GM12878 (cell line): ENCODE results near the gene LRRN1. TPM values are rescaled to one million over a fixed set of nuclear protein-coding genes. Genes with fewer than 3 reads are reported as not detected.

ENCODE experiments used
- BCLAF1 ChIP-seq: fragments of 450-650 bp; IDR thresholded peaks from 2 replicates; pipeline ENCODE4 v1.6.1; 2017; ENCODE audit warnings: antibody characterized with exemption, mild to moderate bottlenecking, moderate library complexity
- CBFB ChIP-seq: IDR thresholded peaks from 2 replicates; pipeline ENCODE4 v1.6.1; 2016; ENCODE audit warnings: antibody characterized with exemption, low read depth
- MEF2B ChIP-seq: fragments of 450-650 bp; IDR thresholded peaks from 2 replicates; pipeline ENCODE4 v1.6.1; 2018; ENCODE audit warnings: mild to moderate bottlenecking, moderate library complexity; ENCODE audit not compliant: partially characterized antibody, poor library complexity, severe bottlenecking
- PAX8 ChIP-seq: fragments of 450-650 bp; IDR thresholded peaks from 2 replicates; pipeline ENCODE4 v1.6.1; 2017; ENCODE audit warnings: mild to moderate bottlenecking, moderate library complexity
- PML ChIP-seq: IDR thresholded peaks from 2 replicates; pipeline ENCODE4 v1.6.1; 2012; ENCODE audit warnings: low read length, inconsistent platforms
- polyA plus RNA-seq, 11 experiments: library from polyadenylated mRNA; depleted of rRNA in 4 of 11; unstranded in 6 of 11; stranded (reverse) in 5 of 11; fragments of >200 nt; fragmentation: Nextera tagmentation in 4 of 11; fragmentation: Illumina TruSeq in 1 of 11; extraction: Ambion mirVana in 4 of 11; extraction: Trizol in 1 of 11; gene quantifications; 1 replicate in 1 of 11; 2 replicates in 10 of 11; pipeline versions ENCODE4 v1.2.1 to v1.2.3, GENCODE V29; 2011 to 2016; ENCODE audit warnings: inconsistent platforms in 2 of 11, missing spikeins in 2 of 11, low read depth in 1 of 11
- total RNA-seq, 4 experiments: library from RNA; depleted of rRNA in 3 of 4; stranded (reverse); fragments of >200 nt in 3 of 4; fragmentation: Illumina TruSeq in 1 of 4; extraction: Trizol in 1 of 4; gene quantifications; 2 replicates each; pipeline versions ENCODE4 v1.2.1 to v1.2.3, GENCODE V29; 2013 to 2021
- TF ChIP-seq, protein P1 (sequence below): fragments of 450-650 bp; IDR thresholded peaks from 2 replicates; pipeline ENCODE4 v1.6.1; 2017; ENCODE audit warnings: mild to moderate bottlenecking, moderate library complexity
- TF ChIP-seq, protein P2 (sequence below): fragments of 450-650 bp; formaldehyde crosslinking; IDR thresholded peaks from 2 replicates; pipeline ENCODE4 v1.5.0; 2022; ENCODE audit warnings: mild to moderate bottlenecking, missing genetic modification characterization
- TF ChIP-seq, protein P3 (sequence below): fragments of 450-650 bp; IDR thresholded peaks from 2 replicates; pipeline ENCODE4 v1.6.1; 2017; ENCODE audit warnings: mild to moderate bottlenecking

The LRRN1 gene
- total and polyA plus RNA-seq, 10 of the 15 experiments (the other 5 are each of a cell fraction or from before 2014, with no cell fraction given): 0.01 to 0.04 TPM; not detected in 8

GRCh38 chr3:3836845-3837244, 37.6 kb downstream of the LRRN1 start (continued):
- TF ChIP-seq BCLAF1 (no peak), MEF2B (no peak), PML (no peak), PAX8 (no peak), CBFB (no peak)
- TF ChIP-seq, protein P1, sequence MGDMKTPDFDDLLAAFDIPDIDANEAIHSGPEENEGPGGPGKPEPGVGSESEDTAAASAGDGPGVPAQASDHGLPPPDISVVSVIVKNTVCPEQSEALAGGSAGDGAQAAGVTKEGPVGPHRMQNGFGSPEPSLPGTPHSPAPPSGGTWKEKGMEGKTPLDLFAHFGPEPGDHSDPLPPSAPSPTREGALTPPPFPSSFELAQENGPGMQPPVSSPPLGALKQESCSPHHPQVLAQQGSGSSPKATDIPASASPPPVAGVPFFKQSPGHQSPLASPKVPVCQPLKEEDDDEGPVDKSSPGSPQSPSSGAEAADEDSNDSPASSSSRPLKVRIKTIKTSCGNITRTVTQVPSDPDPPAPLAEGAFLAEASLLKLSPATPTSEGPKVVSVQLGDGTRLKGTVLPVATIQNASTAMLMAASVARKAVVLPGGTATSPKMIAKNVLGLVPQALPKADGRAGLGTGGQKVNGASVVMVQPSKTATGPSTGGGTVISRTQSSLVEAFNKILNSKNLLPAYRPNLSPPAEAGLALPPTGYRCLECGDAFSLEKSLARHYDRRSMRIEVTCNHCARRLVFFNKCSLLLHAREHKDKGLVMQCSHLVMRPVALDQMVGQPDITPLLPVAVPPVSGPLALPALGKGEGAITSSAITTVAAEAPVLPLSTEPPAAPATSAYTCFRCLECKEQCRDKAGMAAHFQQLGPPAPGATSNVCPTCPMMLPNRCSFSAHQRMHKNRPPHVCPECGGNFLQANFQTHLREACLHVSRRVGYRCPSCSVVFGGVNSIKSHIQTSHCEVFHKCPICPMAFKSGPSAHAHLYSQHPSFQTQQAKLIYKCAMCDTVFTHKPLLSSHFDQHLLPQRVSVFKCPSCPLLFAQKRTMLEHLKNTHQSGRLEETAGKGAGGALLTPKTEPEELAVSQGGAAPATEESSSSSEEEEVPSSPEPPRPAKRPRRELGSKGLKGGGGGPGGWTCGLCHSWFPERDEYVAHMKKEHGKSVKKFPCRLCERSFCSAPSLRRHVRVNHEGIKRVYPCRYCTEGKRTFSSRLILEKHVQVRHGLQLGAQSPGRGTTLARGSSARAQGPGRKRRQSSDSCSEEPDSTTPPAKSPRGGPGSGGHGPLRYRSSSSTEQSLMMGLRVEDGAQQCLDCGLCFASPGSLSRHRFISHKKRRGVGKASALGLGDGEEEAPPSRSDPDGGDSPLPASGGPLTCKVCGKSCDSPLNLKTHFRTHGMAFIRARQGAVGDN: no peak
- TF ChIP-seq, protein P2, sequence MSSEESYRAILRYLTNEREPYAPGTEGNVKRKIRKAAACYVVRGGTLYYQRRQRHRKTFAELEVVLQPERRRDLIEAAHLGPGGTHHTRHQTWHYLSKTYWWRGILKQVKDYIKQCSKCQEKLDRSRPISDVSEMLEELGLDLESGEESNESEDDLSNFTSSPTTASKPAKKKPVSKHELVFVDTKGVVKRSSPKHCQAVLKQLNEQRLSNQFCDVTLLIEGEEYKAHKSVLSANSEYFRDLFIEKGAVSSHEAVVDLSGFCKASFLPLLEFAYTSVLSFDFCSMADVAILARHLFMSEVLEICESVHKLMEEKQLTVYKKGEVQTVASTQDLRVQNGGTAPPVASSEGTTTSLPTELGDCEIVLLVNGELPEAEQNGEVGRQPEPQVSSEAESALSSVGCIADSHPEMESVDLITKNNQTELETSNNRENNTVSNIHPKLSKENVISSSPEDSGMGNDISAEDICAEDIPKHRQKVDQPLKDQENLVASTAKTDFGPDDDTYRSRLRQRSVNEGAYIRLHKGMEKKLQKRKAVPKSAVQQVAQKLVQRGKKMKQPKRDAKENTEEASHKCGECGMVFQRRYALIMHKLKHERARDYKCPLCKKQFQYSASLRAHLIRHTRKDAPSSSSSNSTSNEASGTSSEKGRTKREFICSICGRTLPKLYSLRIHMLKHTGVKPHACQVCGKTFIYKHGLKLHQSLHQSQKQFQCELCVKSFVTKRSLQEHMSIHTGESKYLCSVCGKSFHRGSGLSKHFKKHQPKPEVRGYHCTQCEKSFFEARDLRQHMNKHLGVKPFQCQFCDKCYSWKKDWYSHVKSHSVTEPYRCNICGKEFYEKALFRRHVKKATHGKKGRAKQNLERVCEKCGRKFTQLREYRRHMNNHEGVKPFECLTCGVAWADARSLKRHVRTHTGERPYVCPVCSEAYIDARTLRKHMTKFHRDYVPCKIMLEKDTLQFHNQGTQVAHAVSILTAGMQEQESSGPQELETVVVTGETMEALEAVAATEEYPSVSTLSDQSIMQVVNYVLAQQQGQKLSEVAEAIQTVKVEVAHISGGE (CRISPR knock-in tag): no peak
- TF ChIP-seq, protein P3, sequence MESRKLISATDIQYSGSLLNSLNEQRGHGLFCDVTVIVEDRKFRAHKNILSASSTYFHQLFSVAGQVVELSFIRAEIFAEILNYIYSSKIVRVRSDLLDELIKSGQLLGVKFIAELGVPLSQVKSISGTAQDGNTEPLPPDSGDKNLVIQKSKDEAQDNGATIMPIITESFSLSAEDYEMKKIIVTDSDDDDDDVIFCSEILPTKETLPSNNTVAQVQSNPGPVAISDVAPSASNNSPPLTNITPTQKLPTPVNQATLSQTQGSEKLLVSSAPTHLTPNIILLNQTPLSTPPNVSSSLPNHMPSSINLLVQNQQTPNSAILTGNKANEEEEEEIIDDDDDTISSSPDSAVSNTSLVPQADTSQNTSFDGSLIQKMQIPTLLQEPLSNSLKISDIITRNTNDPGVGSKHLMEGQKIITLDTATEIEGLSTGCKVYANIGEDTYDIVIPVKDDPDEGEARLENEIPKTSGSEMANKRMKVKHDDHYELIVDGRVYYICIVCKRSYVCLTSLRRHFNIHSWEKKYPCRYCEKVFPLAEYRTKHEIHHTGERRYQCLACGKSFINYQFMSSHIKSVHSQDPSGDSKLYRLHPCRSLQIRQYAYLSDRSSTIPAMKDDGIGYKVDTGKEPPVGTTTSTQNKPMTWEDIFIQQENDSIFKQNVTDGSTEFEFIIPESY: no peak
